ENCODE data around the gene MYO16.

- no peak for TF ChIP-seq CTCF (IDR thresholded peaks at IDR 0.05)
- no peak for TF ChIP-seq ZFX (IDR thresholded peaks at IDR 0.05; ENCODE audit: borderline replicate concordance)
Observed at GRCh38 chr13:108860418-108860817, 231.0 kb downstream of the MYO16 start.
